GDM1 (cell line): ENCODE results near the gene POC1B.

ENCODE experiments used
- DNase-seq: peaks from one replicate; lab custom pipeline; 2025; lab: John Stamatoyannopoulos, UW

Gene POC1B

DNA sequence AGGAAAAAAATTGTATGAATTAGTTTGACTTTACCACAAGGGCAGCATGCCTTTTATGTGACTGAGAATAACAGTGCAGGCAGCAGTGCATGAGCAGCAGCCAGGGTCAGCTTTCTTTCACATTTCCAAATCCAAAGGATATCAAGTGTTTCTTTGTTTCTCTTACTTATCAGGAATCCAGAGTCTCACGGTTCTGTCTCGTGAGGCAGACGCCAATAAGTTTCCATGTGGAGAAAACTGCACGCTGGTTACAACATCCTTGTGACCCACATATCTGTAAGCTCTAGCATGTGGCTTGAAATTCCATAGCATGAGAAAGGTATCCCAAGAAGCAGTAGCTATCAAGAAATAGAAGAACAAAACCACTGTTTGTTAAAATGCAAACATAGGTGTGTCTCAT lies 28.8 kb downstream of the POC1B start:
- no peak for DNase-seq

DNA sequence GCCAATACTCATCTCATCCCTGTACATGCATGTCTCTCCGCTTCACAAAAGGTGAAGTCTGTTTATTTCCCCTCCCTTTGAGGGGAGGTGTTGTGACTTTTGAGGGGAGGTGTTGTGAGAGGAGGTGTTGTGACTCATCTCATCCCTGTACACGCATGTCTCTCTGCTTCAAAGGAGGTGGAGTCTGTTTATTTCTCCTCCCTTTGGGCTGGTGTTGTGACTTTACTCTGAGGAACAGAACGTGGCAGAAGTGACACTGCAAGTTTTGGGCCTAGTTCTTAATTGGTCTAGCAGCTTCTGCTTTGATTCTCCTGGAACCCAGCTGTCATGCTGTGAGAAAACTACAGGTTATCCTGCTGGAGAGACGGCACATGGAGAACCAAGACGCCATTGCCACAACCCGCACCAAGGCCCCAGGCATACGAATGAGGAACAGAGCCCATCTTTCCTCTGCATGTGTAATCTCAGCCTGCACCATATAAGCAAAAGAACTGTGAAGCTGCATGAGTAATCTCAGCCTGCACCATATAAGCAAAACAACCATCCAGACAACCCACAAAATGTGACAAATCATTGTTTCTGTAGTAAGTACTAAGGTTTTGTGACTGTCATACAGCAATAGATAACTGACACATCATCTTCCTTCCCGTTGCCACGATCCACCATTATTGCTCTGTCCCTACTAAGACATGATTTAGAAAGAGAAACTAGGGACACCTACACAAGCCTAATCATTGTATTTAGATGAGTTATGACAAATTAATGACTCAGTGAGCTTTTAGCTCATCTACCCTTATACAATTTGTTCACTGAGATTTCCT lies 31.2 kb downstream of the POC1B start:
- DNase-seq = no peak

DNA sequence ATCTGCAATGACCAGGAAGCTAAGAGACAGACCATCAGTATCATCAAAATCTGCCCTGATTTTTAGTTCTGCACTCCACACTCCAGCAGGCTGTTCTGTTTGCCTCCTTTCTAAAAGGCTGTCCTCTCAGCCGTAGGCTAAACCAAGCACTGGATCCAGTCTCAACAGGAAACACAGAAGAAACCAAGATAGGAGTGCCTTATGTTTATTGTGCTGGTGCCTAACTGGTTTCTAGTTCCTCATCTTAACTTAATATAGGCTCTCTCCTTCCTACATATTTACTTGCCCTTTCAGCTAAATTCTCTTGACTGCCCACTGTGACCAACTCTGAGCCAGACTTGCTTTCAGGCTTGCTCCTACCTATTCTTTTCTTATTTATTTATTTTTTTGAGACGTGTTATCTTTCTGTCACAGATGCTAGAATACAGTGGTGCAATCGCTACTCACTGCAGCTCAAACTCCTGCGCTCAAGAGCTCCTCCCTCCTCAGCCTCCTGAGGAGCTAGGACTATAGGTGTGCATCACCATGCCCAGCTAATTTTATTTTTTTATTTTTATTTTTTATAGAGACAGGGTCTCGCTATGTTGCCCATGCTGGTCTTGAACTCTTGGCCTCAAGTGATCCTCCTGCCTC lies 32.1 kb downstream of the POC1B start:
- peak; percentile 59 for DNase-seq

DNA sequence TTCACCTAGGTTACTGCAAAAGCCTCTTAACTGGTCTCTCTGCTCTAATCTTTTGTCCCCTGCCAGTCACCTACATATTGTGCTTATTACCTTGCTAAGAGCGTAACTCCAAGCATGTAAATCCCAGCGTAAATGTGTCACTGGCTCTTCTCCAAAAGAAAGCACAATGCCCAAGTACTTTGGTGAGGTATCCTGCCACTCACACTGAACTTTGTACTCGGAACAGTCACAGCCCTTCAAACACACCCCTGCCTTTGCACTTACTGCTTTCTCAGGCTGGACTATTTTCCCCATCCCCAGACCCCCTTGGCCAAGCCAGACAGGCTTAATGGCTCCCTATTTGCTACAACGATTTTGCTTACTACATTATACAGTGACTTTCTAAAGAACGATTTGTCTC lies 33.0 kb downstream of the POC1B start:
- no peak for DNase-seq

DNA sequence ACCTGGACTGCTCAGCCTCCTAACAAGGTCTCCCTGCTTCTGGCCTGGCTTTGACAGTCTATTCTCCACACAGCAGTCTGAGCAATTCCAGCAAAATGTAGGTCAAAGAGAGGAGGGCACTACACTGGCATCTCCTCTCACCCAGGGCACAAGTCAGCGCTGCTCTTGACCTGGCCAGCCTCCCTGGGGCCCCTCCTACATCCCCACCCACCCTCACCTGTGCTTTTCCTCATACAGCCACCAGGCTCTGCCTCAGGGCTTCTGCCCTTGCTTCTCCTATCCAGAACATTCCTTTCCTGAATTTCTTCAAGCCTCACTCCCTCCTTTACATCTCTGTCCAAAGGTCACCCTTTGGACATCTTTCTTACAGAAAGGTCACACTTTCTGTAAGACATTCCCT lies 34.9 kb downstream of the POC1B start:
- DNase-seq = no peak

DNA sequence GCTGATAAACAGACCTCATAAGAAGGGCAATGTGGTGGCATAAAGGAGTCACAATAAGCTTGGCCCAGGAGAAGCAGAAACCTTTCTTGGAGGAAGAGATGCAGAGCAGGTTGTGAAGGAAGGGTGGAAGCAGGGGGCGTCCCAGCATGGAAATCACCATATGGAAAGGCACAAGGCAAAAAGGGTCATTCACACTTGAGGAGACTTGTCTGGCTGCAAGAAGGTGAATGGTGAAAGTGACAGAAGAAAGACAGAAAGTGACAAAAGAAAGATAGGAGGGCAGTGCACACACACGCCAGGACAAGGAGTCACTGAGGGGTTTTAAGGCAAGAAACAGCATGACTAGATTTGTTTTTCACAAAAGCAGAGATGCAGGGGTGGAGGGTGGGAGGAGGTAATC lies 39.6 kb downstream of the POC1B start:
- DNase-seq = no peak

DNA sequence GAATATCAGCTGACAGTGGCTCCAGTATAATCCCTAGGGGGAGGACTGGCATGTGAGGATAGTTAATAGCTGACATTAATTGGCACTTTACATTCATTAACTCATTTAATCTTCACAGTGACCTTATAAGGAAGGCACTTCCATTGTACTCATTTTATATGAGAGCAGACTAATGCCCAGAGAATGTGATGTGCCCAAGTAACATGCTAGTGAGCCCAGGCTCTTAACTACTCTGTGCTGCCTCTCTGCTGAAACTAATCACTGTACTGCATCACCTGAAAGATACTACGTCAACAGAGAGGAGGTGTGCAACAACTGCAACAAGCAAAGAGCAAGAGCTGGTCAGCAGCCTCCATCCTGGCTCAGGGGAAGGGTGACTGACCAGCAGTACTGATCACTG lies 41.4 kb downstream of the POC1B start:
- DNase-seq = no peak

DNA sequence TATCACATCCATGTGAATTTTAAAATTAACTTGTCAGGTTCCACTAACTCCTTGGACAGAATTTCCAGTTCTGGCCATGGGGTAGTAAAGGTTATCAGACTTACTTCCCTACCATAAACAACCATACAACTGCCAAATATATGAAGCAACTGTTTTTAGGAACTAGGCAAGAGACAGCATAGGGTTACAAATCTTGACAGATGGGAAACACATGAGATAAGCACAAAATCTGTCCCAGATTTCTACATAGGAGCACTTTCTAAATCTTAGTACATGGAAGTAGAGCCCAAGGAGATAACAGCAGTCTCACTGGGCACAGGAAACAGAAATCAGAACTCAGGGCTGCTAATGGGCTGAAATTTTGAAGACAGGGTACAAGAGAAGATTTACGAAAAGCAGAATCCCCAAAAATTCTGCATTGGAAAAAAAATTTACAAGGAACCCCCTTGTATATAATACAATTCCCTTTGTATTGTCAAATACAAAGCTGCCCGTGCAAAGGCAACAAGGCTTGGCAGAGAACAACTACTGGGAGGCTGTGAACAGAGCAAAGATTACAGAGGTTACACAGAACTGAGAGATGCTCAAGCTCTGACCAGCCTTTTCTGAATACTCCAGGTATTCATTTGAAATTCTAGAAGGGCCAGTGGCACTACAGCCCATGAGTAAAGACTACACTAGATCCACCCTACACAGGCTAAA lies 44.5 kb downstream of the POC1B start:
- no peak for DNase-seq

DNA sequence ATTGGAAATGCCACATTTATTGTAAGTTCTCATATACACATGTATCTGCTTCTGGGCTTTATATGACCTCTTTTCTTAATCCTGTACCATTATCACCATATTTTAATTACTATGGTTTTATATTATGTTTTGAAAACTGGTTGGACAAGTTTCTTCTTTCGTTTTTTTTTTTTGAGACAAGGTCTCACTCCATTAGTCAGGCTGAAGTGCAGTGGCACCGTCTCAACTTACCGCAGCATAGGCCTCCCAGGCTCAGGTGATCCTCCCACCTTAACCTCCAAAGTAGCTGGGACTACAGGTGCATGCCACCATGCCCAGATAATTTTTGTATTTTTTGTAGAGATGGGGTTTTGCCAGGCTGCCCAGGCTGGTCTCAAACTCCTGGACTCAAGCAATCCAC lies 45.9 kb downstream of the POC1B start:
- DNase-seq = no peak

DNA sequence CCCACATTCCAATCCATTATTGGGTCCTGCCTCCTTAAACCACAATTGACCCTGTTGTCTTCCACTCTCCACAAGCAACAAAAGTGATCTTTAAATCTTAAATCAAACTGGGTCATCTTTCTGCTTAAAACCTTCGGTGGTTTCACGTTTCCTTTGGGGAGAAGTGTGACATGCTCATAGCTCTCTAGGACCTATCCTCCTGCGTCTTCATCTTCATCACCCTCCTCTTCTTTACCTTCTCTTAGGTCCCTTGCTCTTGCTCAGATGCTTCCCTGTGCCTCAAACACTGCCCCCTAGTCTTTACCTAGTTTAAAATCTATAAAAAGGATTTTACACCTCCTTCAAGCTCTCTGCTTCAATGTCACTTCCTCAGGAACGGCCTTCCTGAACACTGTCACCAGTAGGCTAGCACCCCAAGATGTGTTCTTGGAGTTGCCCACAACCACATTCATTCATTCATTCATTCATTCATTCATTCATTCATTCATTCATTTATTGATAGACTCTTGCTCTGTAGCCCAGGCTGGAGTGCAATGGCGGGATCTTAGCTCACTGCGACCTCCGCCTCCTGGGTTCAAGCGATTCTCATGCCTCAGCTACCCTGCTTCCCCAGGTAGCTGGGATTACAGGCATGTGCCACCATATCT lies 48.1 kb downstream of the POC1B start:
- DNase-seq = no peak

DNA sequence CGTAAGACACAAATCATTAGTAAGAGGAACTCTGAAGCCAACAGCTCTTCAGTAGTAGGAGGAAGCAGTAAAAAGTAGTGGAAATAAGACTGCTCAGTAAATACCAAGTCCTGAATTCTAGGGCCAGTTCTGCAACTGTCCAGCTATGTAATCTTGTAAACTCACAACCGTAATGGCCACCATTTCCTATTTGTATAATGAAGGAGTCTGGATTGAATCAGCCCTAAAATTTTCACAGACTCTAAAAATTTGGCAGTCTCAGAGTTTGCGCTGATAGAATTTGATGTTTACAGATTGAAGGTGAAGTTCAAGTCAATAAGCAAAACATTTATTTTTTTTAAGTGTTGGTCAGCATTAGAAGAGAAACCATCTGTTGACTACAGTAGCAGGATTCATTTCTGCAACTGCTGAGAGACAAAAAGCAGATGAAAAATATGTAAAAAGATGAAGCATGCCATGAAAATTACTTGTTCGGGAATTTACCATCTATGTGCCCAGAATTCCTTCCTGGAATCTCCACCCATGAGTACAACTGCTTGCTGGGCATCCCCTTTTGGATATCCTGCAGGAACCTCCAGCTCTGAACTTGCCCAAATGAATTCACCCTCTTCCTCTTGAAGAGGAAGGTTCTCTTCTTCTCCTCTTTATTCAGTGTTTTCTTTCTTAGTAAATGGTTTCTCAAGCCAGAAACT lies 48.8 kb downstream of the POC1B start:
- no peak for DNase-seq

DNA sequence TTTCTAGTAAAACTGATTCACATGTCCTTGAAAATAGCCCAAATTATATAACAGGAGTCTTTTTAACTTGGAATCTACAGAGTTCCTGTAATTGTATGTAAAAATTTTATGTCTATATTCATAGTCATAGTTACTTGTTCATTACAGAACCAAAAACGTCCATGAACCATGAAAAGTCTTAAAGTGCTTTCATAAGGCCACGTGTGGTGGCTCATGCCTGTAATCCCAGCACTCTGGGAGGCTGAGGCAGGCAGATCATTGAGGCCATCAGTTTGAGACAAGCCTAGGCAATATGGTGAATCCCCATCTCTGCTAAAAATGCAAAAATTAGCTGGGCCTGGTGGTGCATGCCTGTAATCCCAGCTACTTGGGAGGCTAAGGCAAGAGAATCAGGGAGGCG lies 49.6 kb downstream of the POC1B start:
- DNase-seq = no peak

DNA sequence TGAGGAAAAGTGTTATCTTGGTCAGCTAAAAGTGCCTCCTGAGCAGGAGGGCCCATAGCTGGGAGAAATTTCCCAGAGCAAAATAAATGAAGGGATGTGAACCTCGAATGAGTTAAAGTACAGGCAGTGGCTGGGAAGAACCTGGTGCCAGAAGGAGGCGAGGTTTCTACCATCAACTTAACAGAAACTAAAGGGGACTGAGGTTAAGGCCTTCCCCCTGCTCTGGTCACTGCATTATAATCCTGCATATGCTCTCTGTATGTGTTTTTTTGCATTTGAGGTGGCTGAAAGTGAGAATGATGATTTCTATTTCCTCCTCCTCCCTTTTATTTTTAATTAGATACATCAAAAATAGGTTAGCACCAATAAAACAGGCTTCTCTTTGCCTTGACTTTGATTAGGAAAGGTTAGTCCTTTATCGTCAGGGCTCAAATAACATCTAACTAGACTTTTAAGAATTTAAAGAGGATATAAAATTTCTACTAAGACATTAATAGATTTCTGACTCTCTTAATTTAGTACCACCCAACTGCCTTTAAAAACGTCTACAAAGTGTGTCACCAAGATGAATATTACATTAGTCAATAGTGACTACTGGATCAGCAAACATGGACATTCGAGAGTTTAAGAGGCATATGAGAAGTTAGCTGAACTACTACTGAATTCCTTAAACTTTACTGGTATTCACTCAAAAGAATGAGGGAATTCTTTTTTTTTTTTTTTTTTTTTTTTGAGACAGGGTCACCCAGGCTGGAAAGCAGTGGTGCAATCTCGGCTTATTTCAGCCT lies 50.5 kb downstream of the POC1B start:
- no peak for DNase-seq

DNA sequence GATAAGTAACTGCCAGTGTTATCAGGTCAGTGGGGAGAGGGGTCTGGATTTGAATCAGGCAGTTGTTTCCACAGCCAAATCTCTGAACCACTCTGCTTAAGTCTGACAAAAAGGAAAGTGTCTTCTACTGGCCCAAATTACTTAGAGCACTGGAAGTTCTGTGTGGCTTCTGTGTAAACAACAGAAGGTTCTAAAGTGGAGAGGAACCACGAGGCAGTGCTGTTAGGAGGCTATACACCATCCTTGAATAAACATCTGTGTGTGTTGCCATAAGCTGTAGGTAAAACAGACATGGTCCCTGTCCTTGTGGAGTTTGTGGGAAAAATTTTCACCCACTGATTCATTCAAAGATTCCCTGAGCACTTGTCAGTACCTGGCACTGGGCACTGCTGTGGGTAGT lies 51.2 kb downstream of the POC1B start:
- no peak for DNase-seq

DNA sequence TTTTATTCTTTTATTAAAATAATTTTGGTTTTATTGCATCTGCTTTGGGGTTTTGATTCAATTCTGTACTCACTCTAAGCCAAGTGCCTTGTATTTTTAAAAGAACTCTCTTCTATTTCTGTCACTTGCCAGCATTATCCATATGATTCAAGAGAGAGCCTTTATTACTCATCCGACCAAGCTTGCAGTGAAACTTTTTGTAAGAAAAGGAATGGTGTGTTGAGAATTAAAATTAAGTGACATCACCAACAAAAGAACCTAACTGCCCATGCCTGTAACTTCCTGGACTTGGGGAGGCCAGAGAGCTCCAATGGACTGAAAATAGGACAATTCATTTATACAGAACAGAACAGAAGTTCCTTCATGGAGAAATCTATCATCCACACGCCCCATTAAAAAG lies 53.3 kb downstream of the POC1B start:
- DNase-seq = no peak

DNA sequence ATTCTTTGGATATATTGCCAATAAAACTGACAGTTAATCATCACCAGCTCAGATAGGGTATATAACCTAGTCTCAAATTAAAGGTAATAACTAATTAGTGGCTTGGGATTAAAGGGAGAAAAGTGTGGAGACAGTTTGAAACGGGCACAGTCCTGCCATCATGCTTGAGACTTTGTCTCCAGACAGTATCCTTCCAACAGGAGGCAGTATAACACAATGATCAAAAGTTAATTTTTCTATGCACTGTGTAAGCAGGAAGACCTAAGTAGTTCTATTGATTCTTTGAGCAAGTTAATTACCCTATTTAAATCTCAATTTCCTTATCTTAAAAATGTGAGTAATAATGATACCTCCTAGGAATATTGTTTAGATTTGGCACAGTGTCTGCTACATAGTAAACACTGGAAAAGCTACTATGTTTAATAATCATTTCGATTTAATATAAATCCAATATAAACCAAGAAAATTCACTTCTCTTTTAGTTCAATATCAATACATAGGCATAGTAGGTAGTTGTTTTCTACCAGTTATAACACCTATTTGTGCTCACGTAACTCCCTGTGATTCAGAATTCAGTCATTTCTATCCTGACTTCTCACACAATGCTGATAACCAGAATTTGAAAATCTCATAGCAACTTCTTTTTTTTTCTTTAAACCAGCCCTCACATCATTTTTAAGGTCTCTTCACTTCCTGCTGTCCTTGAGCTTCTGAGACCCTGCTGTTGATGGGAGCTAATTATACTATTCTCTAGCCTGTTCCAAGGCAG lies 54.9 kb downstream of the POC1B start:
- peak; percentile 41 for DNase-seq

DNA sequence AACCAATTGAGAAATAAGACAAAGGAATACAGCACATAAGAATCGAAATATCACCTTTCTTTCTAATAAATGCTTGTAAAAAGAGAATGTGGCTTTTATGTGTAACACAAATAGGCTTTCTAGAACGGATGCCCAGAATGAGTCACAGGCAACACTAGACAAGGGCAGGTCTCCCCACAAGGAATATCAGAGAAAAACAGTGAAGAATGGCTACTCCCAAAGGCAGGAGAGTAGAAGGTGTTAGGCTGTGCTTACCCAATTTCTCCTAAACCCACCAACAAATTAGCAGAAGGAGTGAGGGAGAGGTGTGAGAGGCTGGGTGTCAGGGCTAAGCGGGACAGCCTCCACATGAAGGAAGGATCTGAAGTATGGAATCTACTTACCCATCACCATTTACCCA lies 56.5 kb downstream of the POC1B start:
- no peak for DNase-seq

DNA sequence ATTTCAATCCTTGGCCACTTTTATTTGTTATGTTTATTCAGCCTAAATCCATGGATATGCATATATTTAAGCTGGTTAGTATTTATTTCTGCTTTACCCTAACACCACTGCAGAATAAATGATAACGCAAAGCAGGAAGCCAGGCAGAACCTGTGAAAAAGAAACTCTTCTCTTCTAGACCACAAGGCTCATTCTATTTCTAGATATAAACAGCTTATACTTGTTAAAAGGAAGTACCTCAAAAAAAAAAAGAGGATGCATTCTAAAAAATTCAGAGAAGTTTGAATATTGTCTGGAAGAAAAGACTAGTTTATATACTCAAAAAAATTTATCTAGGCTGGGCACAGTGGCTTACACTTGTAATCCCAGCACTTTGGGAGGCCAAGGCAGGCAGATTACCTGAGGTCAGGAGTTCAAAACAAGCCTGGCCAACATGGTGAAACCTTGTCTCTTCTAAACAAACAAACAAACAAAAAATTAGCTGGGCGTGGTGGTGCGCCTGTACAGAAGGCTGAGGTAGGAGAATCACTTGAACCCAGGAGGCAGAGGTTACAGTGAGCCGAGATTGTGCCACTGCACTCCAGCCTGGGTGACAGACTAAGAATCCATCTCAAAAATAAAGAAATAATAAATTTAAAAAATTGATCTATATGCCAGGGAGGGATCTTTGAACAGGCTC lies 57.1 kb downstream of the POC1B start:
- DNase-seq = peak; percentile 60

DNA sequence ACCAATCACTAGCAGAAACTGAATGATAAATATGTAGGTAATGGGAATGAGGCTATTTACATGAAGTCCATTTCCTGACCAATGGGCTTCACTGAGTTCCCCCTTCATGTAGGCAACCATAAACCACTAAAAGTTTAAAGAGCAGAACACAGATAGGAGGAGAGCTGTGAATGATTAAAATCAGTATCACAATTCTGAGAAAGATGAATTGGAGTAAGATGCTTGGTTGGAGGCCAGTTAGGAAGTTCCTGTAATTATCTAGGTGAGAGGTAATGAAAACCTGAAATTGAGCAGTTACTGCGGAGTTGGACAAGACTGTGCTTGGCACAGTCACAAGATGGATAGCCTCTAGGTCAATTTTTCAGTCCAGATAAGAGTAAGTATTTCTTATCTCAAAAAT lies 57.8 kb downstream of the POC1B start:
- no peak for DNase-seq
